ENCODE measurements around the gene STX10. TPM values are rescaled to one million over a fixed set of nuclear protein-coding genes. Genes with fewer than 3 reads are reported as not detected.

STX10 gene
- total RNA-seq, 4 donors from 2014 or later: 50.5 to 98.4 (median 72.6) TPM

DNA sequence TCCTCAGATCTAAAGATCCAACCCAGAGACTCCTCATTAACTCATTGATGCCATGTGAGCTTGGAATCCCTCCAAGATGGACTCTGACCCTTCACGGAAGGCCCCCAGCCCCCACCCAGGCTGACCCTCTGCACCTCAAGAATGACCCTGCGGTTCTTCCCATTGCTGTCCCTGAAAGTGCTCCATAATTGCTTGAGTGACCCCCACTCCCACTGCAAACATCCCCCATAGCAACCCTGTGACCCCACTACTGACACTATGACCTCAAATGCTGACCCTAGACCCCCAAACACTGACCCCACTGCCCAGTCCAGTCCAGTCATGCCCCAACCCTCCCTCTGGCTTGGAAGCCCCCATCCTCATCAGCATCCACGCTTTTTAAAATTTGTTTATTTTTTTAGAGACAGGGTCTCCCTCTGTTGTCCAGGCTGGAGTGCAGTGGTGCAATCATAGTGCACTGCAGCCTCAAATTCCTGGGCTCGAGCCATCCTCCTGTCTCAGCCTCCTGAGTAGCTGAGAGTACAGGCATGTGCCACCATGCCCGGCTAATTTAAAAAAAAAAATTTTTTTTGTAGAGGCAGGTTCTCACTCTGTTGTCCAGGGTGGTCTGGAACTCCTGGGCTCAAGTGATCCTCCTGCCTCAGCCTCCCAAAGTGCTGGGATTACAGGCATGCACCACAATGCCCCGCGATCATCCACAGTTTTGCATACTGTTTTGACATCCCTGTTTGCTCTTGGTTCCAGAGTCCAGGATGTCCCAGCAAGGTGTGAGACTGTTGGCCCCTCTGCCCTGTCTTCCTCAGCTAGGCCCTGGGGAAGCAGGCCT, 48.4 kb downstream of the STX10 start:
- TF ChIP-seq, protein P1, sequence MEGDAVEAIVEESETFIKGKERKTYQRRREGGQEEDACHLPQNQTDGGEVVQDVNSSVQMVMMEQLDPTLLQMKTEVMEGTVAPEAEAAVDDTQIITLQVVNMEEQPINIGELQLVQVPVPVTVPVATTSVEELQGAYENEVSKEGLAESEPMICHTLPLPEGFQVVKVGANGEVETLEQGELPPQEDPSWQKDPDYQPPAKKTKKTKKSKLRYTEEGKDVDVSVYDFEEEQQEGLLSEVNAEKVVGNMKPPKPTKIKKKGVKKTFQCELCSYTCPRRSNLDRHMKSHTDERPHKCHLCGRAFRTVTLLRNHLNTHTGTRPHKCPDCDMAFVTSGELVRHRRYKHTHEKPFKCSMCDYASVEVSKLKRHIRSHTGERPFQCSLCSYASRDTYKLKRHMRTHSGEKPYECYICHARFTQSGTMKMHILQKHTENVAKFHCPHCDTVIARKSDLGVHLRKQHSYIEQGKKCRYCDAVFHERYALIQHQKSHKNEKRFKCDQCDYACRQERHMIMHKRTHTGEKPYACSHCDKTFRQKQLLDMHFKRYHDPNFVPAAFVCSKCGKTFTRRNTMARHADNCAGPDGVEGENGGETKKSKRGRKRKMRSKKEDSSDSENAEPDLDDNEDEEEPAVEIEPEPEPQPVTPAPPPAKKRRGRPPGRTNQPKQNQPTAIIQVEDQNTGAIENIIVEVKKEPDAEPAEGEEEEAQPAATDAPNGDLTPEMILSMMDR (IDR thresholded peaks at IDR 0.05; ENCODE audit: low read depth): no peak

DNA sequence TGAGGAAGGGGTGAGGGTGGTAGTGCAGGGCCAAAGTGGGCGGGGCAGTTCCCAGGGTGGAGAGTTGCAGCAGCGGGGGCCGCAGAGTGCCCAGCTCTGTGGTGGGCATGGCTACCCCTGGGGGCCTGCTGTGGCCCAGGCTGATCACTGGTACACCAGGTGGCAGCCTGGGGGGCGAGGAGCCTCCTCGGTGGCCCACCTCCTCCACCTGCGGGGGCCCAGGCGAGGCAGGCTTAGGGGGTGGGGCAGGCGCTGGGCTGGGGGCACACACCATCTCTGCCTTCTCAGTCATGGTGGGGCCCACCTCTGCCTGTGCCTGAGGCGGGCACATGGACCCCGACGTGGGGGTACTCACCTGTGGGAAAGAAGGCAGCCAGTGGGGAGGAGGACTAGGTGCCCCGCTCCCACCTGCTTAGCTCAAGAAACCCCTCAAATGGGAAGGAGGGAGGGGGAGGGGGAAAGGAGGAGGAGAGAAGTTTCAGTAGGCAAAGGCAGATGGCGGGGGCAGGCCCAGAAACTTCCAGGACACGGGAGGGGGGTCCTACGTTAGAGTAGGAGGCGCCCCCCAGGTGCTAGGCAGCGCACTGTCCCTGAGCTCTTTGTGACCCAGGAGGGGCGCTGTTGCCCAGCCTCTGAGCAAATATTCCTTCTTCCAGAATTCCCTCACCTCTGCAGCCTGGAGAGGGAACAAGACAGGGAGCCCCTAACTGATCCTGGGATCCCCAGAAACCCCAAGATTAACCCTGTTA, 49.2 kb downstream of the STX10 start:
- TF ChIP-seq, protein P1 (IDR thresholded peaks at IDR 0.05; ENCODE audit: low read depth): no peak

DNA sequence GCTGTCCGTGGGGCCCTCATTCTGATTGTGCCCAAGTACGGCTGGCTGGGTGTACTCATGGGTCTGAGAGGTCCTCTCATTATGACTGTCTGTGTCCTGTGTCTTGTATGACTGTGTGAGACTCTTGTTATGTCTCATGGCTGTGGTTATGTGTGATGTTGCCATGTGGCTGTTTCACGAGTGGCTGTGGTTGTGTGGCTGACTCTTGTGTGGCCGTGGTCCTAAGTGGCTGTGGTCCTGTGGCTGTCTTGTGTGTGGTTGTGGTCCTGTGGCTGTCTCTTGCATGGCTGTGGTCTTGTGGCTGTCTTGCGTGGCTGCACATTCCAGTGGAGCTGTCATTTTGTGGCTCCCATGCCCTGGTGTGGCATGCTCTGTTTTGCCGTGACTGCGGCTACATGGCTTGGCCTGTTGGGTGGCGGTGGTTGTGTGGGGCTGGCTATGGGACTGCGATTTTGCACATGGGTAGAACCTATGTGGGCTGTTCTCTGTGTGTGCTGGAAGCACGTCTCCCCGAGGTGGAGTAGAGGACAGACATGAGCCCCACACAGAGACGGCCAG, 50.1 kb downstream of the STX10 start:
- TF ChIP-seq, protein P1 (IDR thresholded peaks at IDR 0.05; ENCODE audit: low read depth): no peak

DNA sequence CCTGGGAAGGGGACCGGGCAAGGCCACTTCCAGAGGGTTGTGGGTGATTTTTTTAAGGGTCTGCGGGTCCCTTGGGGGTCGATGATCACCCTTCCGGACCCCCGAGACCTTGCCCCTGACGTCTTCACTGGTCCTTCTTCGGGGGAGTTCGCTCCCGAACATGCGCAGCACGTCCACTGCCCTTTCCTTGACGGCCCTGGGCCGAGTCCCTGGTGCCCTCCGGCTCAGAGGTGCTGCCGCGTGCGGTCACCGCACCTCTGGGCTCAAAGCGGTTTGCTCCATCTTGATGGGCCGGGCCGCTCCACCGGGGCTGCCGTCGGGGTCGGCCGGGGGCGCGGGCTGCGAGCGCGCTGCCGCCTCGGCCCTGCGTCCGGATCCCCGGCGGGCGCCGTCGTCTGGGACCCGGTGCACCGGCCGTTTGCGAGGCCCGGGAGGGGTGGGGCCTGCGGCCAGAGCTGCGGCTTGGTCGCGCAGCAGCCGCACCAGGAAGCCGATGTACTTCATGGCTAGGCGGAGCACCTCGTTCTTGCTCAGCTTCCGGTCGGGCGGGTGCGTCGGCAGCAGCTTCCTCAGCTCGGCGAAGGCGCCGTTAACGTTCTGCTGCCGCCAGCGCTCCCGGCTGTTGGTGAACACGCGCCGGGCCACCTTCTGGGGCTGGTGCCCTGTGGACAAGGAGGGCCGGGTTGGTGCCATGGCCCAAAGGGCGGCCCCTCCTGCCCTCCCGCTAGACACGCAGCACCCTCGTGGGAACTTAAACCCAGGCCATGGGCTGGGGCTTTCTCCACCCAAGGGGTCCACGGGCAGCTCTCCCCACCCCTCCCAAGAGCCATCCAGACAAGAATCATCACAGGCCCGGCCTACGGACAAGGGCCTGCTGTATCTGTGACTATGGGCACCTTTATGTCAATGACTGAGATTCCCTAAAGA, 50.8 kb downstream of the STX10 start:
- TF ChIP-seq, protein P1 (IDR thresholded peaks at IDR 0.05; ENCODE audit: low read depth): no peak

DNA sequence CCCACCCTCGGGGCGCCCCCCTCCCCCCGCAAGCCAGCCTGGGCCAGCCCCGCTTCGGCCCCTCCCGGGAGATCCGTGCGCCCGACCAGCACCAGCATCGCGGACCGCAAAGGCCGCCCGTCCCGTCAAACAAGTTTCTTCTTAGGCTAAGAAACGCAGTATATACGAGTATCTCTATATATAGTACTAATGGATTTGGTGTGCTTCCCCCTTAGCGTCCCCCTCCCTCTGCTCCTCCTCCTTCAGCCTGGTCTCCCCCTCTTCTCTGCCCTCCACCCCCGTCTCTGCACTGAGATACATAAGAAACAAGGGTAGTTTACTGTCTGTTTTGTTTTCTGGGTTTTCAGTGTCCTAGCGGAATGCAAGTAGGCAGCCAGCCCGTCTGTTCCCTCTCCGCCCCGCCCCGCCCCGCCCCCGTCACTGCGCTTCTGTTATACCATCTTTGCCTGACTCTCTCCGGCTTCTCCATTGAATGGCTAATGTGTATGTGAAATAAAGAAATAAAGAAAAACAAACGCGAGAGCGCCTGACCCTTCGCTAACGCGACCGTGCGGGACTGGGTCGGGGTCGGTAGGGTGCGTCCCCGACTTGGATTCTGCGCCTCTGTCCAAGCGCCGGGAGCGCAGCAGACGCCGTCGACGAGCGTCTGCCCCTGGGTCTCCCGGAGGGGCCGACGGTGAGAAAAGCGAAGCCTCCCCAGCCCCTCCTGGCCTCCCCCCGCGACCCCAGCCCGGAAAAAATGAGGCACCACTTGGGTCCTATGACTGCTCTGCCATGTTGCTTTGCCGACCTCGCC, 51.7 kb downstream of the STX10 start:
- TF ChIP-seq, protein P1 (IDR thresholded peaks at IDR 0.05; ENCODE audit: low read depth): no peak

DNA sequence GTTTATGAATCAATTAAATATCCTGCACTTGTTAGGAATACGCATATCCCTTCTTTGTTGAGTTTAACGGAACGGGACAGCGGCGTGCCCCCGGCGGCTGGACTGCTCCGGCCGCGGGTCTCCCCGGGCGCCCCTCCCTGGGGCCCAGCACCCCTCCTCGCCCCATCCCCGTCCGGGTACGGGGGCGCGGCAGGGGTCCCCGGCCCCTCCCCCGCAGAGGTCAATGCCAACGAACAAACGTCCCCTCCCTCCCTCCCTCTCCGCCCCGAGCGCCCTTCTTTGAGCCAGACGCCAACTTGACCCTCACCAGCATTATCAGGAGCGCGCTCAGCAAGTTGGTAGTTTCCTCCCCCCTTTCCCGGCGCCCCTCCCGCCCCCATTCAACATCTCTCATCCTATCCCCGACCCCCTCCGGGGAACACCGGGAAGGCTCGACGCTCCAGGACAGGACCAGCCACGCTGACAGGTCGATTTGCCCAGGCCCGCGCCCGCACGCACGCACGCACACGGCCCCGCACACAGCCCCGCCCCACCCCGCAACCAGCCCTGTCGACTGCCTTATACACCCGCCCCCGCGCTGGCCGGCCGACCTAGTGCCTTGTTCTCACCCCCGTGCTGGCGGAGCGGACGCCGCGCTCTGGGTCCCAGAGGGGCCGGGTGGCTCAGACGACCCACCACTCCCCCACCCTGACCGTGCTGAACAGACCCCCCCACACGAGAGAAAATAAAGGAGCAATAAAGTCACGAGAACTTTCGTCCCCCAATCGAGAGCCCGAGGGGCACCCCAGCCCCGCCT, 52.5 kb downstream of the STX10 start:
- TF ChIP-seq, protein P1 (IDR thresholded peaks at IDR 0.05; ENCODE audit: low read depth): no peak
